K562 (cell line): ENCODE measurements around the gene RAB17. TPM values are rescaled to one million over a fixed set of nuclear protein-coding genes. Genes with fewer than 3 reads are reported as not detected.

Experiments used
- ATAC-seq: fragments of 200-7000 bp; cut with Tn5 transposase; 3 replicates; pipeline ENCODE4 v1.9.1; 2020; ENCODE audit warnings: moderate library complexity
- BruUV-seq: library from RNA; stranded (reverse); fragments of 400-500 nt; replicated peaks from 2 replicates; lab custom pipeline; 2021; lab: Mats Ljungman, UMichigan
- CTCF ChIA-PET: fragments of 300-600 bp; formaldehyde crosslinking; extraction: SDS; loops from one replicate; lab custom pipeline; 2021; ENCODE audit warnings: low intra/inter-chr PET ratio; lab: Yijun Ruan, JAX
- POLR2A ChIA-PET: fragments of 300-600, 350-650 bp; sonication (Branson Sonifier 250); formaldehyde crosslinking; extraction: SDS; loops from one replicate; lab custom pipeline; 2021; ENCODE audit warnings: antibody characterized with exemption, inconsistent platforms; lab: Yijun Ruan, JAX
- DNase-seq, 4 experiments: peaks; one replicate each; pipeline versions ENCODE4 v3.0.0 to v3.0.0-alpha.2; 2011 to 2018; ENCODE audit warnings: low spot score in 3 of 4, mixed read lengths in 3 of 4; ENCODE audit errors: extremely low read depth in 1 of 4
- FAIRE-seq: peaks from 2 replicates; lab custom pipeline; 2011; peaks lifted over from hg19 to GRCh38; lab: Jason Lieb, UNC
- H2AFZ ChIP-seq: 2 replicates; pipeline ENCODE4 v1.6.0; 2011; ENCODE audit warnings: low read depth, low read length, control low read depth, inconsistent platforms
- H3K27ac ChIP-seq: fragments of 200-600 bp; 3 replicates; pipeline ENCODE4 v1.8.0; 2011; ENCODE audit warnings: low read depth, mild to moderate bottlenecking, control low read depth, inconsistent platforms, low read length, moderate library complexity, mixed read lengths; ENCODE audit errors: extremely low read depth
- H3K27me3 ChIP-seq, 2 experiments: fragments of 300-600 bp in 1 of 2; 2 replicates in 1 of 2; 3 replicates in 1 of 2; pipeline versions ENCODE4 v1.6.0 to v1.8.0; 2011; ENCODE audit warnings: inconsistent platforms in 2 of 2, low read length in 2 of 2, mild to moderate bottlenecking in 1 of 2, mixed read lengths in 1 of 2, moderate library complexity in 1 of 2; ENCODE audit not compliant: control insufficient read depth in 2 of 2, insufficient read depth in 2 of 2
- H3K36me3 ChIP-seq: fragments of 300-600 bp; 3 replicates; pipeline ENCODE4 v1.8.0; 2011; ENCODE audit warnings: mild to moderate bottlenecking, low read length, inconsistent platforms; ENCODE audit not compliant: control insufficient read depth, insufficient read depth
- H3K4me1 ChIP-seq, 2 experiments: fragments of 200-600 bp in 1 of 2; replicated peaks in 1 of 2; 2 replicates in 1 of 2; 3 replicates in 1 of 2; pipeline versions ENCODE4 v1.5.1 to v1.8.0; 2011; ENCODE audit warnings: inconsistent platforms in 2 of 2, low read length in 2 of 2, mild to moderate bottlenecking in 1 of 2, mixed read lengths in 1 of 2, moderate library complexity in 1 of 2; ENCODE audit not compliant: control insufficient read depth in 2 of 2, insufficient read depth in 2 of 2
- H3K4me2 ChIP-seq: 2 replicates; pipeline ENCODE4 v1.6.1; 2011; ENCODE audit warnings: low read length, control low read depth, inconsistent platforms, mixed read lengths; ENCODE audit not compliant: insufficient read depth
- H3K4me3 ChIP-seq: fragments of 200-600 bp; sonication (generic), shearing (Covaris generic); 2 replicates; pipeline ENCODE4 v1.5.1; 2016; ENCODE audit warnings: control low read depth, inconsistent platforms
- H3K79me2 ChIP-seq: fragments of 200-600 bp; 3 replicates; pipeline ENCODE4 v1.8.0; 2011; ENCODE audit warnings: low read length, inconsistent platforms; ENCODE audit not compliant: control insufficient read depth, insufficient read depth
- H3K9ac ChIP-seq, 2 experiments: 2 replicates each; pipeline versions ENCODE4 v1.6.0 to v1.6.1; 2011; ENCODE audit warnings: low read depth in 2 of 2, low read length in 2 of 2, control low read depth in 1 of 2, inconsistent platforms in 1 of 2, mild to moderate bottlenecking in 1 of 2, mixed read lengths in 1 of 2; ENCODE audit not compliant: insufficient read depth in 1 of 2
- H3K9me1 ChIP-seq: one replicate; pipeline ENCODE4 v1.6.0; 2011; ENCODE audit warnings: inconsistent platforms, mild to moderate bottlenecking, low read length, moderate library complexity; ENCODE audit not compliant: control insufficient read depth, insufficient read depth
- H3K9me3 ChIP-seq: replicated peaks from 2 replicates; pipeline ENCODE4 v1.5.1; 2011; ENCODE audit warnings: low read depth, low read length, inconsistent platforms; ENCODE audit not compliant: control insufficient read depth, insufficient read depth
- H4K20me1 ChIP-seq: replicated peaks from 2 replicates; pipeline ENCODE4 v1.6.1; 2011; ENCODE audit warnings: low read length, inconsistent platforms, mixed read lengths; ENCODE audit not compliant: control insufficient read depth, insufficient read depth
- BHLHE40 ChIP-seq: IDR thresholded peaks from 2 replicates; pipeline ENCODE4 v1.6.1; 2011; ENCODE audit warnings: low read length, improper control_type of control experiment
- MNT ChIP-seq, 2 experiments: fragments of 450-650 bp; conservative IDR thresholded peaks; 2 replicates each; pipeline ENCODE4 v1.6.1; 2017; ENCODE audit warnings: mild to moderate bottlenecking in 2 of 2, moderate library complexity in 2 of 2
- MXI1 ChIP-seq: IDR thresholded peaks from 2 replicates; pipeline ENCODE4 v1.6.1; 2011; ENCODE audit warnings: low read depth, mild to moderate bottlenecking, improper control_type of control experiment, low read length
- NRF1 ChIP-seq, 2 experiments: fragments of 450-650 bp; IDR thresholded peaks in 1 of 2; conservative IDR thresholded peaks in 1 of 2; 2 replicates each; pipeline ENCODE4 v1.6.1; 2014; ENCODE audit warnings: mild to moderate bottlenecking in 2 of 2
- SAFB2 ChIP-seq: fragments of 200-400 bp; formaldehyde crosslinking; IDR thresholded peaks from 2 replicates; pipeline ENCODE4 v1.6.1; 2018; ENCODE audit warnings: borderline replicate concordance, low read length, low read depth, moderate library complexity; ENCODE audit not compliant: severe bottlenecking
- SPI1 ChIP-seq: IDR thresholded peaks from 2 replicates; pipeline ENCODE4 v1.6.1; 2011; ENCODE audit warnings: low read depth, low read length, control low read depth, borderline replicate concordance
- ZNF24 ChIP-seq: fragments of 450-650 bp; IDR thresholded peaks from 2 replicates; pipeline ENCODE4 v1.6.1; 2016
- ZNF589 ChIP-seq: fragments of 200-800 bp; sonication (Bioruptor generic); IDR thresholded peaks from 2 replicates; pipeline ENCODE4 v1.6.1; 2016; ENCODE audit warnings: low read depth, missing genetic modification characterization, missing compliant biosample characterization
- WGBS: fragments of 100-300 bp; shearing (Covaris generic); methylation state at CpG from one replicate; pipeline ENCODE4 v1.1.6; 2016; ENCODE audit warnings: low coverage, mixed read lengths; ENCODE audit not compliant: insufficient coverage; ENCODE audit errors: missing lambda C conversion rate; 5-methylcytosine and 5-hydroxymethylcytosine counted together
- in situ Hi-C: fragments of 300-500 bp; cut with MboI; formaldehyde crosslinking; loops from 4 replicates; pipeline ENCODE4 v1.15.0; 2018; ENCODE audit warnings: inconsistent platforms, mixed read lengths
- intact Hi-C: fragments of 100-400 bp; cut with micrococcal nuclease; formaldehyde crosslinking; loops from 2 replicates; pipeline ENCODE4 v1.14.2; 2022
- polyA plus RNA-seq, 8 experiments: library from polyadenylated mRNA; depleted of rRNA in 4 of 8; stranded (reverse) in 5 of 8; unstranded in 3 of 8; fragments of >200 nt; fragmentation: Nextera tagmentation in 2 of 8; fragmentation: Illumina TruSeq in 1 of 8; extraction: Ambion mirVana in 2 of 8; extraction: Trizol in 1 of 8; gene quantifications; 2 replicates each; pipeline versions ENCODE4 v1.2.1 to v1.2.3, GENCODE V29; 2011 to 2014; ENCODE audit warnings: inconsistent platforms in 1 of 8, missing spikeins in 1 of 8
- total RNA-seq, 7 experiments: library from RNA; depleted of rRNA in 6 of 7; stranded (reverse); fragments of >200 nt in 6 of 7; fragmentation: Illumina TruSeq in 2 of 7; extraction: Trizol in 2 of 7; gene quantifications; 2 replicates each; pipeline versions ENCODE4 v1.2.1 to v1.2.3, GENCODE V29; 2011 to 2021; ENCODE audit warnings: low replicate concordance in 1 of 7

RAB17 gene
- total and polyA plus RNA-seq, 9 of the 15 experiments (the other 6 are each of a cell fraction or from before 2014, with no cell fraction given), result 0.13 TPM; not detected in 8

DNA sequence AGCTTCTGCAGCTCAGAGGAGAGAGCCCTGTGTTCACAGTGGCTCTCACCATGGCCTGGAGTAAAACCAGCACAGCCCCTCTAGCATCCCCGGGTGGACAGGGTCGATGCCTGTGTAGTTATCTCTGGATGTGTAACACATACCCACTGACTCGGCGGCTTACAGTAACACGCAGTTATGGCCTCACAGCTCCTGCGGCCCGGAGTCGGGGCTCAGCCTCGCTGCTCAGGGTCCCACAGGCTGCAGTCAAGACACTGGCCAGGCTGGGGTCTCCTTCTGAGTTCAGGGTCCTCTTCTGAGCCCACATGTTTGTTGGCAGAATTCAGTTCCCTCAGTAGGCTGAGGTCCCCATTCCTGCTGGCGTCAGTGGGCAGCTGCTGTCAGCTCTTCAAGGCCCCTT lies 2.5 kb upstream of the RAB17 start:
- intact Hi-C loops, result no loop called here
- no peak overlapping the region for H3K27ac ChIP-seq
- 1% methylated on average over 9 of the region's 10 CpGs for WGBS
- CTCF ChIA-PET, result no interaction called here
- H2AFZ ChIP-seq, result no peak overlapping the region
- peaks cover 0 to 4% of the 10 kb centered on the region in 2 experiments; a peak in 1 of 5 replicates for H3K4me1 ChIP-seq
- FAIRE-seq, result no peak
- BruUV-seq, result no TSS peak
- H3K27me3 ChIP-seq, result peaks cover 13 to 61% of the 10 kb centered on the region in 2 experiments; a peak in 3 of 5 replicates
- no peaks in the 10 kb centered on the region for H3K79me2 ChIP-seq
- H3K9me1 ChIP-seq, result no peaks in the 10 kb centered on the region
- H3K4me3 ChIP-seq, result no peak overlapping the region
- no peaks in the 10 kb centered on the region for H3K9me3 ChIP-seq
- no peak for DNase-seq
- H4K20me1 ChIP-seq, result peaks cover 6% of the 10 kb centered on the region; the same call in 1 of the 2 replicates
- in situ Hi-C loops, result no loop called here
- H3K9ac ChIP-seq, result no peak overlapping the region
- no peaks in the 10 kb centered on the region for H3K36me3 ChIP-seq
- TF ChIP-seq SPI1 (no peak), ZNF589 (CRISPR knock-in tag) (no peak)
- TF ChIP-seq, all 486 proteins: peak for 0
- H3K4me2 ChIP-seq, result no peak overlapping the region
- POLR2A ChIA-PET, result no interaction called here
- no peak for ATAC-seq

DNA sequence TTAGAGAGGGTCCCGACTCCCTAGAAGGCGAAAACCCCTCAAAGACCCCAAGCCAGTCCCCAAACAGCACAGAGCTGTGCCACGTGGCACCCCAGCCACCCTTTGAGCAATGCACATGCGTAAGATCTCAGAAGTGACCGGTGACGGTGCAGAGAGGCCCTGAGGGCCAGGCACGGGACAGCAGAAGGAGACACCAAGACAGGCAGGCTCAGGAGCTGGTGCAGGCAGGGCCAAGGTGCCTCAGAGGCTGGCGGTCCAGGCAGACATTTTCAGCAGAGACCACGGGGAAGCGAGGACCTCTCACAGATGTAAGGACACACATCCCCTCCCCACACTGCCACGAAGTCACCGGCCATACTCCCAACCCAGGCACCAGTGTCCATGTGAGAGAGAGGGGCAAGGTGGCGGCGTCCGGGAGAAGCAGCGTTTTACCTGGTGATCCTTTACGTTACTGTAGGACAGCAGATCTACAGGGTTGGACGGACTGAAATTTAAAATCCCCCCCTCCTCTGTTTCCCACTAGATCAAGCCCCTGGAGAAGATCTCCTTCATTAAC lies 2.0 kb upstream of the RAB17 start:
- ATAC-seq, result no peak
- no peaks in the 10 kb centered on the region for H3K36me3 ChIP-seq
- no peak overlapping the region for H3K27ac ChIP-seq
- H3K4me1 ChIP-seq, result peaks cover 0 to 4% of the 10 kb centered on the region in 2 experiments; a peak in 1 of 5 replicates
- no TSS peak for BruUV-seq
- H2AFZ ChIP-seq, result no peak overlapping the region
- H4K20me1 ChIP-seq, result peaks cover 6% of the 10 kb centered on the region; the same call in 1 of the 2 replicates
- TF ChIP-seq SAFB2 (no peak), MXI1 (no peak), BHLHE40 (no peak), MNT (conservative IDR thresholded peaks at IDR 0.05) (no peak), NRF1 (conservative IDR thresholded peaks at IDR 0.05 in 1 of 2, IDR thresholded peaks at IDR 0.05 in 1 of 2) (peak in 1 of 2 experiments; percentile 32; a peak in 1 of 4 replicates), ZNF24 (no peak)
- H3K9me1 ChIP-seq, result no peaks in the 10 kb centered on the region
- no peak overlapping the region for H3K4me2 ChIP-seq
- no peak overlapping the region for H3K9ac ChIP-seq
- in situ Hi-C loops (no loop called here), intact Hi-C loops (no loop called here)
- H3K9me3 ChIP-seq, result no peaks in the 10 kb centered on the region
- no peak for DNase-seq
- ChIA-PET CTCF (no interaction called here), POLR2A (no interaction called here)
- 4% methylated on average over 14 of the region's 18 CpGs for WGBS
- no peak overlapping the region for H3K4me3 ChIP-seq
- H3K27me3 ChIP-seq, result peaks cover 13 to 63% of the 10 kb centered on the region in 2 experiments; a peak in 3 of 5 replicates
- FAIRE-seq, result no peak
- H3K79me2 ChIP-seq, result no peaks in the 10 kb centered on the region
